Measurements from ENCODE around the gene ZNF883. TPM values are rescaled to one million over a fixed set of nuclear protein-coding genes. Genes with fewer than 3 reads are reported as not detected.
"Not testable (repeated sequence)": the region's sequence is repeated elsewhere in the genome, so short reads cannot be mapped to it uniquely, and the experiment has no call there.

Gene ZNF883
- total RNA-seq = 1 to 10 TPM in 3 of 4 donors, under 1 TPM in 1; 0.99 to 2.1 (median 1.5) TPM

DNA sequence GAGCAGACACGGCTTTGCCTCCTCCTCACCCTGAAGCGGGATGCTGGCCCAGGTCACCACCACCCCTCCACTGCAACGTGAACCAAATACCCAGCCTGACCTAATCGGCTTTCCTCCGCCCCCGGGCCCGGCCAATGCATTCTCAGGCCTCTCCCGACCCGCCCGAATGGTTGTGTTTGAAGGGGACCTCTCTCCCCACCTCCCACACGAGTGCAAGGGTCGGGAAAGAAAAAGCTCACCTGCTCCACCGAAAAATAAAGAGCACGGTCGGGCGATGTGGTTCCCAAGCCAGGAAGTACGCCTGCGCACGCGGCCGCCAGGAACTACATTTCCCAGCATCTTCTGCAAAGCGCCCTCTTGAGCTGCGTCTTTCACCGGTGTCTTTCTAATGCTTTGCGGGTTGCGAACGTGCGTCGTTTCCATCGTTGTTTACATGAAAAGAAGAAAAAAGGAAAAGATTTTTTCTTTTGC is at the start of gene ZNF883:
Gene ZNF883, minus strand, starts transcription at position 282 of the 471 bp plus-strand sequence.
- H3K36me3 ChIP-seq = peaks cover 0 to 17% (median 0%) of the 10 kb centered on the region in 4 donors
- no peaks in the 10 kb centered on the region for H3K4me1 ChIP-seq
- WGBS = 4% methylated on average over 29 of the region's 30 CpGs
- H3K27ac ChIP-seq (replicated peaks in 1 of 4) = no peak within 1 kb of the TSS
- H3K4me3 ChIP-seq = peak within 1 kb of the TSS; percentile 37 to 52 (median 42)
- no peak for DNase-seq (ENCODE audit: extremely low spot score)
- intact Hi-C loops (cut with DNase I) = no loop called here
- H3K27me3 ChIP-seq = no peaks in the 10 kb centered on the region
- peaks cover 0 to 58% (median 22%) of the 10 kb centered on the region in 4 donors for H3K9me3 ChIP-seq
- no peak for TF ChIP-seq EP300 (IDR thresholded peaks at IDR 0.05)
- TF ChIP-seq CTCF (IDR thresholded peaks at IDR 0.05) = no peak
- no peak for TF ChIP-seq POLR2A (IDR thresholded peaks at IDR 0.05; ENCODE audit: low read depth)
- peak in 1 of 2 donors; percentile 14 for TF ChIP-seq POLR2AphosphoS5 (IDR thresholded peaks at IDR 0.05)

DNA sequence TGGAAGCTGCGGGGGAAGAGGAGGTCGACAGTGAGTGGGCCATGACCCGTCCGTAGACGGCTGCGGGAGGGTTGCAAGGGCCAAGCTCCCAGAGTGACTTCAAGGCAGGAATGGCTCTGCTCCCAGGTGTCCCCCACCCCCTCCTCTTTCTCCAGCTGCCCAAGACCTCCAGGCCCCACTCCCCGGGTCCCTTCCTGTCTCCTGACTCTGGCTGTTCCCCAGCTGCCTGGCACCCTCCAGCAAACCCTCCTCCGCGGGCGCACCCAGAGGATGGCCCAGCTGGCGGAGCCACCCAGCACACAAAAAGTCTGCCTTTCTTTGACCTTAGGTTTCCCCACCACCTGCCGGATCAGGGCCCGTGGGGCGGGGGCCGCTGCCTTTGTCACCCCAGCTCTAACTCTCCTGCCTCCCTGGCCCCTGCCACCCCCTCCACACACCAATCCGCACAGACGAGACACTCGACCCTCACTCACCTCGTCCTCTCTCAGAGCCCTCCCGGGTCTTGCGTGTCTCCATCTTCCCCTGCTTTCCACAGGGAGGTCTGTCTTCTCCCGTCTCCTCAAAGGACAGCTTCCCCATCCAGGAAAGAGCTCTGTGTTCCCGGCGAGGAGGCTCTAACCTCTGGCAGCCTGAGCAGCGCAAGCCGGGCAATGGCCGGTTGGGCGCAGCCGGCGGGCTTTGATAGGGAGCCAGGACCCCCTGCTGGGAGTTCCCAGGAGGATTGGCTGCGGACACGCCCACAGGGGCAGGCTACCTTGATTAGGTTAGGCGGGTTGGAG is 49.3 kb upstream of the ZNF883 start:
- intact Hi-C loops (cut with DNase I); H3K4me1 ChIP-seq; H3K4me3 ChIP-seq; H3K36me3 ChIP-seq; H3K27ac ChIP-seq (replicated peaks in 1 of 4); DNase-seq (ENCODE audit: extremely low spot score): not testable (repeated sequence)
- Histone ChIP-seq H3K27me3 (peaks cover 3 to 42% (median 18%) of the 10 kb centered on the region in 4 donors), H3K9me3 (peaks cover 0 to 31% (median 24%) of the 10 kb centered on the region in 4 donors)
- WGBS = 43% methylated on average over 20 of the region's 33 CpGs

GRCh38 chr9:113059581-113060284 is 47.7 kb upstream of the ZNF883 start:
- Histone ChIP-seq H3K4me1 (peaks cover 0 to 18% (median 7%) of the 10 kb centered on the region in 4 donors), H3K4me3 (peak overlapping the region in 1 of 4 donors; percentile 14), H3K27me3 (peaks cover 3 to 42% (median 18%) of the 10 kb centered on the region in 4 donors), H3K9me3 (peaks cover 0 to 45% (median 32%) of the 10 kb centered on the region in 4 donors)
- H3K27ac ChIP-seq (replicated peaks in 1 of 4); DNase-seq (ENCODE audit: extremely low spot score); H3K36me3 ChIP-seq; intact Hi-C loops (cut with DNase I): not testable (repeated sequence)
- 13% methylated on average over 32 of the region's 61 CpGs for WGBS

GRCh38 chr9:113057193-113057592 is 45.2 kb upstream of the ZNF883 start:
- peak overlapping the region; percentile 65 to 83 (median 78) for H3K27ac ChIP-seq (replicated peaks in 1 of 4)
- H3K9me3 ChIP-seq = peaks cover 0 to 65% (median 50%) of the 10 kb centered on the region in 4 donors
- intact Hi-C loops (cut with DNase I) = no loop called here
- WGBS = 51% methylated on average over 5 of the region's 5 CpGs
- peaks cover 3 to 32% (median 13%) of the 10 kb centered on the region in 4 donors for H3K27me3 ChIP-seq
- H3K36me3 ChIP-seq = peaks cover 0 to 4% (median under 1%) of the 10 kb centered on the region in 4 donors
- no peak for DNase-seq (ENCODE audit: extremely low spot score)
- peak overlapping the region; percentile 60 to 79 (median 72) for H3K4me3 ChIP-seq
- peaks cover 0 to 18% (median 7%) of the 10 kb centered on the region in 4 donors for H3K4me1 ChIP-seq
- TF ChIP-seq CTCF (IDR thresholded peaks at IDR 0.05) (no peak), POLR2AphosphoS5 (IDR thresholded peaks at IDR 0.05) (no peak), POLR2A (IDR thresholded peaks at IDR 0.05; ENCODE audit: low read depth) (no peak), EP300 (IDR thresholded peaks at IDR 0.05) (no peak)

DNA sequence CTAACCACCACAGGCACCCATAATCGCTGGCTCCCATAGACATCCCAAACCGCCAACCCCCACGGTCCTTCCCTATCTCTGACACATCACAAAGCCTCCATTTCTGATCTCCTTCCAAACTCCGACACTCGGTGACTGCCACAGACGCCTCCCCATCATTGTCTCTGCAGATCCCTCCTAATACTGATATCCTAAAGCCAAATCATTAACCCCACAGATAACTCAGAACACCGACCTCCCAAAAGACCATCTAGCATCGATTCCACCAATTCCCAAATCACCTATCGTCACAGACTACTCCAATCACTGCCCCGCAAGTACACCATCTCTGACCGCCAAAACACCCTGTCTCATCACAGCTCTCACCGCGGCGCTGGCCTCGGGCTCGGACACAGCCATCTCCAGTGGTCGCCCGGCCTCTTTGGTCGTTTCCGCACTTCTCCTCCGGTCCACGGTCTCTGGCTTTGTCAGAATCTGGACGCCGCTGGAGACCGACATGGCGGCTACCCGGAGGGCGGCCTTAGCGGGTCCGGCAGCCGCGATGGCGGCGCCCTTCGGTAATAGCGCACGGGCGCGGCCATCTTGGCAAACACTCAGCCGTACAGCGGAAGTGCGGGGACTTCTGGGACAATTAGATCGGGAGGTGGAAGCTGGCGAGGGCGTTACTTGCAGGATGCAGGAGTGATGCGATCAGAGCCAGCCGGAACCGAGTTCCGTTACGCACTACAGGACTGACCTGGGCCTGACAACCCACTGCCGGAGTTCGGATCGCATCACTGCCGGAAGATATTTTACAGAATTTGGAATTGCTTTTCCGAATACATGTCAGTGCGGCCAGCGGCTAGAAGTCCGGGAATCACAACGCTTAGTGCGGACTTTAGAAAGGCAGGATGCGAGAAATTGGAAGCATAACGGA is 44.5 kb upstream of the ZNF883 start, which contains the start of gene ZFP37:
Gene ZFP37, minus strand, starts transcription at position 534 of the 916 bp plus-strand sequence. Its CDS starts 36 bp downstream, at position 498.
- Histone ChIP-seq H3K36me3 (peaks cover 0 to 10% (median 2%) of the 10 kb centered on the region in 4 donors), H3K9me3 (peaks cover 0 to 73% (median 55%) of the 10 kb centered on the region in 4 donors), H3K27me3 (peaks cover 1 to 25% (median 10%) of the 10 kb centered on the region in 4 donors), H3K27ac (replicated peaks in 1 of 4) (peak within 1 kb of the TSS; percentile 65 to 83 (median 78)), H3K4me3 (peak within 1 kb of the TSS; percentile 60 to 79 (median 72)), H3K4me1 (peaks cover 0 to 18% (median 7%) of the 10 kb centered on the region in 4 donors)
- TF ChIP-seq CTCF (IDR thresholded peaks at IDR 0.05) (peak in 1 of 3 experiments; percentile 15), POLR2AphosphoS5 (IDR thresholded peaks at IDR 0.05) (peak; percentile 77 to 90), POLR2A (IDR thresholded peaks at IDR 0.05; ENCODE audit: low read depth) (no peak), EP300 (IDR thresholded peaks at IDR 0.05) (no peak)
- peak; percentile 98 for DNase-seq (ENCODE audit: extremely low spot score)
- 3% methylated on average over 59 of the region's 62 CpGs for WGBS
- intact Hi-C loops (cut with DNase I) = no loop called here

All from esophagus muscularis mucosa (tissue), 4 donors.